Left forelimb (tissue), 1 donor: Measurements from ENCODE around the gene PNRC1.
"Not testable (repeated sequence)": the region's sequence is repeated elsewhere in the genome, so short reads cannot be mapped to it uniquely, and the experiment has no call there.

ENCODE experiments used
- DNase-seq: peaks from one replicate; pipeline ENCODE4 v3.0.0-alpha.2; 2018; ENCODE audit warnings: low spot score

The PNRC1 gene

GRCh38 chr6:89080281-89081128 lies at the start of gene PNRC1:
TSS of gene PNRC1 (plus strand) at chr6:89080751. CDS start at chr6:89080895, 144 bp downstream.
- peak; percentile 100 for DNase-seq

DNA sequence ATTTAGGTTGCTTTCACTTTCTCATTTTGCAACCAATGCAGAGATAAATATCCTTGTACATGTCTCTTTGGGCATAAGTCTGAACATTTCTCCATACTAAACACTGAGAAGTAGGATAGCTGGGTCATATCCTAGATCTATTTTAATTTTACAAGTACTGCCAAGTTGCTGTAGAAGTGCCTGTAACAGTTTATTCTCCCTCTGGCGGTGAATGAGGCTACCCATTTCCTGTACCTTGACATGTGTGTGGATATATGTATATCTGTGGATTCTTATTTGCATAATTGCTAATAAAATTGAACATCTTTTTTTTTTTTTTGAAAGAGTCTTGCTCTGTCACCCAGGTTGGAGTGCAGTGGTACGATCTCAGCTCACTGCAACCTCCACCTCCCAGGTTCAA lies 48.0 kb upstream of the PNRC1 start:
- no peak for DNase-seq

GRCh38 chr6:89033461-89033860 lies 47.1 kb upstream of the PNRC1 start:
- DNase-seq, result no peak

GRCh38 chr6:89034116-89034515 lies 46.4 kb upstream of the PNRC1 start:
- DNase-seq, result not testable (repeated sequence)

DNA sequence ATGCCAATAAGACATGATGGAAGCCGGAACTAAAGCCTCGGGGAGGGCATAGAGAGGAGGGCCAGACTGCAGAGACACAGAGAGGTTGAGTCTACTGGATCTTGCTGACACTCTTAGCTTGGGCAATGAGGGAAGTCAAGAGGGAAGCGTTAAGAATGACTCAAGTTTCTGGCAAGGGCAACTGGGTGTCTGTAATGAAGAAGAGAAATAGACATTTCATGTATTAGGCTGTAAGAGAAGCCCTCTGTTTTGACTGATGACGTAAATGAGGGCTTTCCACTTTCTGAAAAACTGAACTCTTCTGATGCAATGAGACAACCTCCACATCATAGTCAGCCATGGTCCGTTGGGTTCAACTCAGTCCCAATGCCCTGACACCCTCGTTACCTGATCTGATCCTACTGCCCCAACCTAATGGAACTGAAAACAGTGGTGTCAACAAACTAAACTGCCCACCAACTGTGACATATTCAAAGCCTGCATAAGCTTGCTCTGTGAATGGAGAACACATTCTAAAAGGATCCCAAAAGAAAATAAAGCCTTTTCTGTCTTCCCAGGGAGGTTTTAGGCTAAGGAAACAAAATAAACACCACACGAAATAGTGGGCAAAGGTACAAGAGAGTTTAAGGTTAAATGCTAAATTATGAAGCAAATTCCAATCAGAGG lies 45.8 kb upstream of the PNRC1 start:
- DNase-seq, result no peak

- no peak for DNase-seq
These were observed 45.1 kb upstream of the PNRC1 start for GRCh38 chr6:89035252-89036101.

- no peak for DNase-seq
These were observed 43.2 kb upstream of the PNRC1 start for GRCh38 chr6:89037141-89037900.

- not testable (repeated sequence) for DNase-seq
These were observed 42.7 kb upstream of the PNRC1 start for GRCh38 chr6:89037901-89038293.

GRCh38 chr6:89042664-89043063 lies 37.9 kb upstream of the PNRC1 start:
- no peak for DNase-seq

GRCh38 chr6:89044328-89045010 lies 36.1 kb upstream of the PNRC1 start:
- no peak for DNase-seq

DNA sequence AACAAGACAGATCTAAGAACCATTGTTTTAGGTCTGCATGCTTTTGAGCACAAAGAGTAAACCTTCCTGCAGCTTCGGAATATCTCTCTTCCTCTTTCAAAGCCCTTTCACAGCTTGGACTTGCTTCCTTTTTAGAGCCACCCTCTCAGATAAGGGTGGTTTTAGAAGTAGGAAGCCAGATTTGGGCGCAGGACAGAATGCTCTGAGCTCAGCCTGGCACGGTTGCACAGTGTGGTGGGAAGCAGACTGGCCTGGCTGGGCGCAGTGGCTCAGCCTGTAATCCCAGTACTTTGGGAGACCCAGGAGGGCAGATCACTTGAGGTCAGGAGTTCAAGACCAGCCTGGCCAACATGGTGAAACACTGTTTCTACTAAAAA lies 35.6 kb upstream of the PNRC1 start:
- DNase-seq, result no peak

DNA sequence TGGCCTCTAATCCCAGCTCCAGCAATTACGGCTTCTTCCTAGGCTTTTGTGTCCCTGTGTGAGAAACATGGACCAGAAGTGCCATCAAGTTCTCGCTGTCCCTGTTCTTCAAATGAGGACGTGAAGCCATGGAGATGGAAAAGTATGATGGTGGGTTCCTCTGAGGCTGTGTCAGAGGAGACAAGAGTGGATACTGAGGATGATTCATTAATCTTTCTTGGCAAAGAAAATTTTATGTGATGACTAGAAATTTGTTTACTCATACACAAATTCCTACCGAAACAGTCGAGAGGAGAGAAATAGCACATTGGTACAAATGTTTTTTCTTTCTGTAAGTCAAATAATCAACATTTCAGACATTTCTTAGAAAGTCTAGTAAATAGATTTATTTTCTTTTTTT lies 35.0 kb upstream of the PNRC1 start:
- DNase-seq, result no peak

GRCh38 chr6:89047473-89047872 lies 33.1 kb upstream of the PNRC1 start:
- no peak for DNase-seq

DNA sequence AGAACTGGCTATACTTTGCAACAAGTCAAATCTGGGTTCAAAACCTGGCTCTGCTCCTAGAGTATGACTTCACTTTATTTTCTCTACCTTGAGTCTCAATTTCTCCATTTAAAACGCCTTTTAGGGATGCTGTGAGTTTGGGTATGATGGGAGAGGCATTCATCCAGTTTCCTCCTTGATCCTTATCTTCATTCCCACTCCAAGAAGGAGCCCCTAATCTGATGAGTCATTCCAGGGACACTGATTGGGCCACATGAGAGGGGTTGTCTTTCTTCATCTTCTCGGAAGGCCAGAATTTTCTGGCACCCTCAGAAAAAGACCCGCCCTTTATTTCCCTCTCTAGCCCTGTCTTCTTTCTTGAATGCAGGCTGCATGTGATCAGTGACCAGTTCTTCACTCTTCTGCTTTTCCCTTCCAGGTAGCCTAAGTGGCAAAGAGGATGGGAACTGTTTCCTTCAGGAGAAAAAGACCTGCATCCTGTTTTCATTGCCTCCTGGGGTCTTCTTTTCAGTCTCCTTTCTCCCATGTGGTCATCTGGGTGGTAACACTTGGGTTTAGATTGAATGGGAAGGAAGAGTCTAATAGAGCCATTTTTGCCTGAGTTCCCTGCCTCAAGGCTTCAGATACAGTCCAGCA lies 32.1 kb upstream of the PNRC1 start:
- DNase-seq, result no peak

- DNase-seq, result no peak
These were observed 31.6 kb upstream of the PNRC1 start for GRCh38 chr6:89048985-89049384.

DNA sequence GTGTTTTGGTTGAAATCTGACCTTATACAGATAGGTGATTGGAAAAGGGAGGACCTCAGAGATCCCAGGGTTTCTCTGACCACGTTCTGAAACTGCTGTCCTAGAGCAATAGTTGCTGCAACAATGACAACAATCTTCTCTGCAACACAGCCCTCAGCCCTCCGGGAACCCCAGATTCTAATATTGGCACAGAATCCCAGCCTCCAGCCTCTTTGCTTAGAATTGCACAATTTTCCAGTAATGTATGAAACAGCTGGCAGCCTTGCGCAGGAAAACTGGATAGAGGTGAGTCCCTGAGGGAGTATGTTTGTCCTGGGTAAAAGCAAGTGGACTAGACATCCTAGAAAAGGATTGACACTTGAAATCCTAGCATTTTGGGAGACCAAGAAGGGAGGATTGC lies 30.4 kb upstream of the PNRC1 start:
- no peak for DNase-seq

GRCh38 chr6:89050697-89051096 lies 29.9 kb upstream of the PNRC1 start:
- DNase-seq, result no peak

GRCh38 chr6:89051676-89052075 lies 28.9 kb upstream of the PNRC1 start:
- no peak for DNase-seq

- no peak for DNase-seq
These were observed 26.3 kb upstream of the PNRC1 start for GRCh38 chr6:89054208-89054607.

DNA sequence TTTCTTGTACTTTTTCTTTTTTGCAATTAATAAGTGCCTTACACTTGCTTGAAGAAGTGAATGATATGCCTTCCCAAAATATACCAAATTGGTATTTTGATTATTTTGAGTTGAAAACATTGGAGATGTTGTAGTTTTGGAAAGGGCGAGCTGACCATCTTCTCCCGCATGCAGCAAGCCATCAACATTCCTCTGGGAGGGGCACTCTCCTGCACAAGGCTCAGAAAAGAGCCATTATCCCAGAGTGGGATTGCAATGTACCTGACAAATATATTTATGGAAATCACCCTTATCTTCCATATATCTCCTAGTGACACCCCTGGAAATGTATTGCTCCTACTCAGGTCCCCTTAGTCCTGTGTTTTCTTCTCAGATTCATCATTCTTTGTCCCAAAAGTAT lies 22.8 kb upstream of the PNRC1 start:
- DNase-seq, result no peak

DNA sequence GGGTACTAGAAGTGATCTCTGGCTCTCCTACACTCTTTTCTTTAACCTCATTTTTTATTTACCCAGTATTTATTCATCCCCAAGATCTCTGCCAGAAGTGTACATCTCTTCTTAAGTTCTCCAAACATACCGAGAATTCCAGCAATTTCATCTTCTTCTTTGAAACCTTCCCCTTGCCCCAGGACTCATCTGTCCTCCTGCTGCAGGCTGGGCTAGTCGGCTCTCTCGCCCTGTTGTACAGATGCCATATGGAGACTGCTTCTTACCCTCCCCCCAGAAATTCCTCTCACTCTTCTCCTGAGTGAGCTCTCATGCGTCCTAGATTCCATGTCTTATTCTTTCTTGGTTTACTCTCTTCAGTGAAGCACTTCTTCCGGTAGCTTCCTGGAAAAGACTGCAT lies 21.9 kb upstream of the PNRC1 start:
- no peak for DNase-seq
